ENCODE measurements around the gene WNK2.
"Not testable (repeated sequence)": the region's sequence is repeated elsewhere in the genome, so short reads cannot be mapped to it uniquely, and the experiment has no call there.

Gene WNK2

DNA sequence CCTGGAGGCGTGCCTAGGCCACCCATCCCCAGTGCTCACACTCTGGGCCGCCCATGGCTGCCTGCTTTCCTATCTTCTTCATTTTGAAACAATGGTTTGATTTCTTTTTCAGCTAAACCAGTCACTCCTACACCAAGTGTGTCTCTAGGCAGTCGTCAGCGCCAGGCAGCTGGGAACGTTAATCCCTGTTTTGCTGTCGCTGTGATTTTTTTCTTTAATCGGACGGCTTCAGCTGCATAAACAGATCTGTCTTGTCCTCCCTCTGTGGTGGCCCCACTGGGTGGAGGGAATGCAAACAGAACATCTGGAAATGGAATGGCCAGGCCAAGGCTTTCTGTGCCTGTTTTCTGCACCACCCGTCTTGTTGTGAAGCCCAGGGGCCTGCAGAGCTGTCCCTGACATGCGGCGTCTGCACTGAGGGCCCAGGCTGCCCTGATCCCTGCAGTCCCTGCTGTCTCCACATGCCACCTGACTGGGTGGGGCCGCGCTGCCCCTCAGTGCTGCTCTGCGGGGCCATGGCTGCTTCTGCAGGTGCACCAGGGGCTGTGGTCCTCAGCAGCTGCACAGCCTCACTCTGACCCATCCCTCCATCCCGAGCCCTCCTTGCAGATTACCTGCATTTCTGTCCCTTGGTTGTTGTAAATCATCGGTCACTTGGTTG is 51.5 kb downstream of the WNK2 start:
- no peak for DNase-seq (ENCODE audit: low read depth in 4 of 4, low spot score in 1 of 4)

DNA sequence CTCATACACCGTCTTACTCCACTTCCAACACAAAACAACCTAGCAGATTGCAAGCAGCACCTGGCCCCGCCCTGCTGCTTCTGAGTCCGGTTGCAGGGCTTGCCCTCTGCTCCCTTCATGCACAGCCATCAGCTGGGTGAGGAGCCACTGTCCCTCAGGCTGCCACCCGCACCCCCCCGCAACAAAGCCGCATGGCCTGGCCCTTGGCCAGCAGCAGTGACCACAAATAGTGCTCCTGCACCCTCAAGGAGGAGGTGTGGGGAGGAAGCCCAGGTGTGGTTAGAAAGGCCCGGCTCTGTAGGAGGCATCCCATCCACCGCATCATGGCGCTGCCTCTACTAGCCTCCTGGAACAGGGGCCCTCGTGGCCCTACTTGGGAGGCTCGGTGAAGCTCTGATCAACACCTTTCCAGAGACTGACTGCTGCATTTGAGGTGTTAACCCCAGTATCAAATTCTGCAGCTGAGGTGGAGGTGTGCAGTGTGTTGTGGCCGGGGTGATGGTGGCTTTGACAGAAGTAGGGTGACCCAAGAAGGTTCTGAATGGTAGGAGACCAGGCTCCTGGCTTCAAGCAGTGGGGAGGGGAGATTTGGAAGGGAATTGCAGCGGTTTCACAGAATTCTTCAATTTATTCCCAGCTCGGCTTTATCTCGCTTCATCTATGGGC is 52.7 kb downstream of the WNK2 start:
- no peak for DNase-seq (ENCODE audit: low read depth in 4 of 4, low spot score in 1 of 4)

DNA sequence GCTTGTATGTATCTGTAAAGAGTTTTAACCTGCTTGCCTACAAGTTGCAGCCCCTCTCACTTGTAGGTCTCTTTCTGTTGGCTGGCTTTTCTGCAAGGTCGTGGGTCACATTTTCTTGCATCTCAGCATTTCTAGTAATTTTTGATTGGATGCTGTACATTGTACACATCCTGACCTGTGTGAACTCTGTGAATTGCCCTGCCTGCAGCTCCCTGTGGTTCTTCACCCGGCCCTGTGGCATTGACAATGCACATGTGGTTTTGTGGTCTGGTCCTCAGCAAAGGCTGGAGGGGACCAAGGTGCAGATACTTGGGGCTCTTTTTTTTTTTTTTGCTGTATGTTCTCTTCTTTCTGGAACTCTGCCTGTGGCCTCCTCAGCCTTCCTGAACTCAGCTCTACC is 53.6 kb downstream of the WNK2 start:
- DNase-seq (ENCODE audit: low read depth in 4 of 4, low spot score in 1 of 4): no peak

DNA sequence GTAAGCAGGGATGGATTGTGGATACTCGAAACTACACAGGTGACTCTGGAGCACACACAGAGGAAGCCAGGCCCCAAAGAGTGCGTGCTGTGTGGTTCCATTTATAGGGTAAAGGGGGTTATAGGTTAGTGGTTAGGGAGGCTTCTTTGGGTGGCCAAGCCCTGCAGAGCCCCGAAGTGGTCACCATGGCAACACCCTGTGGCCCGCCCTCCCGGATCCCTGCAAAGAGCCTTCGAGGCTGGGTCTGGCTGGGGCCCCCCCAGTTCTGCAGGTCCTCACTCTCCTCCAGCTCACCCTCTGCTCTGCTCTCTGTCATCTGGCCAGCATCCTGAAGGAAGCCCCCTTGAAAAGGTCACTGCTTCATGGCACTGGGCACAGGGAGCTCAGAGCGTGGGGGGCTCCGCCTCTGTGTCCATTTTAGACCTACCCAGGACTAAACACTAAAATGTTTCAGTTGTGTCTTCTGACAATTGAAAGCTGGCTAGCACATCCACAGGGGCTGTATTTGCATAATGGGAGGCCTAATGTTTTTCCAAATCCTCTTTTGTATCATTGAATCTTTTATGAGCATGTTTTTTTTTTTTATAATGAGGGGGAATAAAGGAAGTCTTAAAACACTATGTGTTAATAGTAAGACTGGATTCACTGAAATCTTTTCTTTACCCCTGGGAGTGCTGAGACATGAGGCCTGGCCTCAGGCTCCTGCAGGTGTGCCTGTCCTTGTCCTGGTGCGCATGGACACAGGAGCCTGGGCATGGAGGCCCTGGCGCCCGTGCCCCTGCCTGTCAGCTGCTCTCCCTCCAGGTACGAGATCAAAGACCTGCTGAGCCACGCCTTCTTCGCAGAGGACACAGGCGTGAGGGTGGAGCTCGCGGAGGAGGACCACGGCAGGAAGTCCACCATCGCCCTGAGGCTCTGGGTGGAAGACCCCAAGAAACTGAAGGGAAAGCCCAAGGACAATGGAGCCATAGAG is 55.3 kb downstream of the WNK2 start:
- no peak for DNase-seq (ENCODE audit: low read depth in 4 of 4, low spot score in 1 of 4)

DNA sequence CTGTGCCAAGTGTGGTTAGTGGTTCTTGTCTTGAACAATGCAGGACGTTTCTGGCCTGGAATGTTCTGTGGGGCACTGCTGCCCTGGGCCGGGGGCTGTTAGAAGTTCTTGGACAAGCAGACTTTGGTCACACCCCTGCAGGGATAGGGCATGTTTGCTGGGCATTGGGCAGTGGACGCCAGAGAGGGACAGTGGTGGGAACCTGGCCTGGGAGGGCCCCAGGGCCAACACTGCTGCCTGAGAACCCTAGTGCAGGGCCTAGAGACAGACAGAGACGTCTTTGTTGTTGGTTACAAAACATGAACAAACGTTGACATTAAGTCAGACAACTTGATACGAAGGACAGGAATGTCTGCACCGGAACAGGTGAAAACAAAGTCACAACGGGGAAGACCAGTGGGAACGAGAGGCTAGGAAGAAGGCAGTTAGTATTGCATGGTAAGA is 57.0 kb downstream of the WNK2 start:
- no peak for DNase-seq (ENCODE audit: low read depth in 4 of 4, low spot score in 1 of 4)

DNA sequence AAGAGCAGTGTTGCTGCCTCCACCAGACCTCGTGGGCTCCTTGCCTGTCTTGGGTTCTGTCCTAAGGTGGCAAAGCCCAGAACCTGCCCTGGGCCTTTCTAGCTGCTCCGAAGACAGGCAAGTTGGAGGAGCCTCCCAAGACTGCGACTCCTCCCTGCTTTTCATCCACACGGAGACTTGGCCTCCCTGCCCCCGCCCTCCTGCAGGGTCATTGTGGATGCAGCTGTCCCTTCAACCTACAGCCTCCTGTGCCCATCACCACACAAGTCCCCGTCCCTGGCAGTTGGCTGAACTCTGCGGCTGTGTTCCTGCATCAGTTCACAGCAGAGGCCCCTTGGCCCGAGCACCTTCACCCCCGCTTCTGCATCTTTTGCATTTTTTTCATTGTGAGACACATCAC is 59.2 kb downstream of the WNK2 start:
- no peak for DNase-seq (ENCODE audit: low read depth in 4 of 4, low spot score in 1 of 4)

DNA sequence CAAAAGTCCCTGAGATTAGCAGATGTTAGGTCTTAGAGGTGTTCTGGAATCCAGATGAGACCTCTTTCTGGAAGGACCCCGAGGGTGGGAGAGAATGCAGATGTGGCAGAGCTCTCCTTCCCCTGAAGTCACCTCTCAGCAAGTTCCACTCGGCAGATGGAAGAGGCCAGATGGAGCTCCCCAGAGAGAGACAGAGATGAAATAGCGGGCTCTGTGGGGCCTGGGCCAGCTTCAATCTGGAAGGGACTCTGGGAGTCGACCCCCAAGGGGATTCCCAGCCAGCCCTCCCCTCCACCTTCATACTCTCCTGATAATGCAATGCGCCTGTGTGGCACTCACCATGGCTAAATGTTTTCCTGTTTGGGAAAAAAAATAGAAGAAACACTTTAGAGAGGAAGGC is 60.2 kb downstream of the WNK2 start:
- DNase-seq (ENCODE audit: low read depth in 4 of 4, low spot score in 1 of 4): no peak

DNA sequence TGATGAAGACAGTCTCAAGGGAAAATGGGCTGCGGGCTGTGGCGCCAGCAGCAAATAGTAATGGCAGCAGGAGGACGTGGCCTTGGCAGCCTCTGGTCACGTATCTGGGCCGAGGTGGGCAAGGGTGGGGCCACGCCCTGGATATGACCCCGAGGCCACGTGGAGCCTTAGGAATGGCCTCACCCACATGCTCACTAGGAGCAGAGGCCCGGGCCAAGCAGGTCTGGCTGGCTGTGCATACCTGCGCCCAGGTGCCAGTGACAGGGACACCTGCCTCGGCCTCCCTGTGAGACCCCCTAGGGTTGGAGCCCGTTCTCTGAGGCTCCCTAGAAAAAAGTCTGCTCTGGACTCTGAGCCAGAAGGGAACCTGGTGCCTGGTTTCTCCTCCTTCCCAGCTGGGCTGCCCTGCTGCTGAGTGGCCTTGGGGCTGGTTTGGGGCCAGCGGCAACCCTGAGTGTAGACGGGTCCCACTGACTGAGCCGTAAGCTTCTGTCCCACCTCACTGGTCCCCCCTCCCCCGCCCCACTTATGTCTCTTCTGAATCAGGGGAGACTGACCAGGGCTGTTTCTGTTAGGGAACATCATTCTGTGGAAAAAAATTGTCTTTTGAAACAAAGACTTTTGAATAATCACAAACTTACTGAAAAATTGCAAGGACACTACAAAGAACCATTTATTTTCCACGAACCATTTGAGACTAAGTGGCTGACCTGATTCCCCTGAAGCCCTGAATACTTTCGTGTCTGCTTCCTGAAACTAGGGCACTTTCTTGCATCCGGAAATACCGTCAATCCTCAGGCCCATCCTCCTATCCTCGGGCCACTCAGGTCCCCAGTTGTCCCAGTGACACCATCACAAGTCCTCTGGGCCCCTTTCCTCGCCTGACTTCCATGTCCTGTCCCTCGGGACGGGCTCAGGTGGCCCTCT is 60.8 kb downstream of the WNK2 start:
- no peak for DNase-seq (ENCODE audit: low read depth in 4 of 4, low spot score in 1 of 4)

DNA sequence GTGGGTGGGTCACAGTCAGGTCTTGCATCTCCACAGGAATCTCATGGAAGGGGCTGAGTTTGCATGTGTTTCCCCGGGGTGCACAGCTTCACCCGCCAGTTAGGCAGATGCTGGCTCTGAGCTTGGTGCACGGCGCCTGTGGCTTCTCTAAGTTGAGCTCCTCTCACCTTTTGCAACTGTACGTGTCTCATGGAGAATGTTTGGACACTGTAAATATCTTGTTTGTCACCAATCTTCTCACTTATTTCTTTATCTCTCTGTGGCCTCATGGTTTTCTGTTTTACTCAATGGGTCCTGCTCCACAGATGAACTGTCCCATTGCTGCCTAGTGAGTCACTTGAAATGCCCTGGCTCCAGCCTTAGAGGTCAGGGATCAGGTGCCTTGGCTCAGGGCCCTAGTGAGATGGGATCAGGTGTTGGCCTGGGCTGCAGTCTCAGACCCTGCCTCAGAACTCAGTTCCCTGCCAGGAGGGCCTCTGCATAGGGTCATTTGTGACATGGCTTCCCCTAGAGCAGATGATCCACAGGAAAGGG is 61.6 kb downstream of the WNK2 start:
- no peak for DNase-seq (ENCODE audit: low read depth in 4 of 4, low spot score in 1 of 4)

DNA sequence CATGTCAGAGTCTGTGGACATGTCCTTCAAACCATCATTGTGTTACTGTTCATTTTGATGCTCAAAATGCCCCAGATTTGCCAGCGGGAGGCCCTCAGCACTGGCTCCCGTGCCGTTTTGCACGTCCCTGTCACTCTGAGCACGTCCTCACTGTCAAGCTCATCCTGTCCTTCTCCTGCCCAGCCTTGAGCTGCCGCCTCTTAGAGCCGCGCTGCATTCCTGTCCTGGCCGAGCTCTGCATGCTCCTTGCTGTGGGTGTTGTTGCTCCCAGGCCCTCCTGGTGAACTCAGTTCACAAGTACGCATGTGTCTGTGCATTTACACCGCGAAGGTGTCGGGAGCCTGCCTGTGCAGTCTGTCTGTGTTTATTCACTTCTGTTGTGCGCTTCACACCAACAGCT is 62.2 kb downstream of the WNK2 start:
- no peak for DNase-seq (ENCODE audit: low read depth in 4 of 4, low spot score in 1 of 4)

DNA sequence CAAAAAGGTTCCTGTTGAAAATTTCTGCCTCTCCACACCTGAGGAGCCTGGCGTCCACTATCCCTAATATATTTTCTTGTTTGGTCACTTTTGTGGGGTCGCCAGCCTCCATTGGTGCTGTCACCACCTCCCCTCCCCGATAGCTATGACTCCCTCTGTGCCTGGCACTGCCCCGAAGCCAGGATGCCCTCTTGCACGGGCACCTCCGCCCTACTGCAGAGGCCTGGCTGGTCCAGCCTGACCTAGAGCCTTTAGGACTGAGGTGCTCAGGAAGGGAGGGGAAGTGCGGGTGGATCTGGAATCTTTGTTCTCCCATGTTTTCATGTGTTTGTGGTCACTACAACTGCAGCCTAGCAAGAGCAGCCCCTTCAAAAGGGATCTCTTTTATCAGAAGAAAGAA is 62.6 kb downstream of the WNK2 start:
- no peak for DNase-seq (ENCODE audit: low read depth in 4 of 4, low spot score in 1 of 4)

DNA sequence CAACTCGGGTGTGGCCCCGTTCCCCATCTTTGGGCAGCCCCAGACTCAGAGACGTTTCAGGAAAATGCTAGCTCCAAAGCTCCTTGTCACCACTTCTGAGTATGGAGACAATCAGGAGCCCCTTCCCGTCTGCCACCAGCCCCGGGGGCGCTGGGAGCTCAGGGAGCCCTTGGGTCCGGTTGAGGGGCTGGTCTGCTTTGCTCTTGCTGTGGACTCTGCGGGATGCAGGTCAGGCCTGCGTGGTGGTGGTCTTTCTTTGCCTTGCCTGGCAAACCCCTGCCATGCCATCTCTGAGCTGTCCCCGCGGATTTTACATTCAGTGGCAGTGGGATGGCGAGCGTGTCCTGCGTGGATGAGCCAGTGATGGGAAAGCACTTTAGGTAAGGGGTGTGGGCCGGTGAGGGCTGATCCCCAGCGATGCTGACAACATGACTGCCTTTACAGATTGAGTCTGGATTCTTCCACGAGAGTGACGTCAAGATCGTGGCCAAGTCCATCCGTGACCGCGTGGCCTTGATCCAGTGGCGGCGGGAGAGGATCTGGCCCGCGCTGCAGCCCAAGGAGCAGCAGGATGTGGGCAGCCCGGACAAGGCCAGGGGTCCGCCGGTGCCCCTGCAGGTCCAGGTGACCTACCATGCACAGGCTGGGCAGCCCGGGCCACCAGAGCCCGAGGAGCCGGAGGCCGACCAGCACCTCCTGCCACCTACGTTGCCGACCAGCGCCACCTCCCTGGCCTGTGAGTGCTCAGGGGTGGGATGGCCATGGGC is 63.3 kb downstream of the WNK2 start:
- no peak for DNase-seq (ENCODE audit: low read depth in 4 of 4, low spot score in 1 of 4)

DNA sequence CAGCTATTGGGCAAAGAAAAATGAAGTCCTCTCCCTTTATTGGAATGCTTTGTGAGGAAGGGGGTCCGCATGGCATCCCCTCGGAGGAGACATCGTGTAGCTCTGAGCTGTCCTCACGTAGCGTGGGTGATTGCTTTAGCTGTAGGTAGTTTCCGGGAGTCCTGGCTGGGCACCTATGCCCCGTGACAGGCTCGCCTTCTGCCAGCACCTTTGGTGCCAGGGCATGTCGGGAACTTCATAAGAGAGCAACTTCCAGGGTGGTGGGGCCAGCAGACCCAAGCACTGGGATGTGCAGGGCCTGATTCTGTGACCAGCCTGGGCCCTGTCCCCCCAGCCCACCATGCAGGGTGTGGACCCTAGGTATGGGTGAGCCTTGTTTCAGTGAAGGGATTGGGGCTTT is 64.0 kb downstream of the WNK2 start:
- DNase-seq (ENCODE audit: low read depth in 4 of 4, low spot score in 1 of 4): no peak

DNA sequence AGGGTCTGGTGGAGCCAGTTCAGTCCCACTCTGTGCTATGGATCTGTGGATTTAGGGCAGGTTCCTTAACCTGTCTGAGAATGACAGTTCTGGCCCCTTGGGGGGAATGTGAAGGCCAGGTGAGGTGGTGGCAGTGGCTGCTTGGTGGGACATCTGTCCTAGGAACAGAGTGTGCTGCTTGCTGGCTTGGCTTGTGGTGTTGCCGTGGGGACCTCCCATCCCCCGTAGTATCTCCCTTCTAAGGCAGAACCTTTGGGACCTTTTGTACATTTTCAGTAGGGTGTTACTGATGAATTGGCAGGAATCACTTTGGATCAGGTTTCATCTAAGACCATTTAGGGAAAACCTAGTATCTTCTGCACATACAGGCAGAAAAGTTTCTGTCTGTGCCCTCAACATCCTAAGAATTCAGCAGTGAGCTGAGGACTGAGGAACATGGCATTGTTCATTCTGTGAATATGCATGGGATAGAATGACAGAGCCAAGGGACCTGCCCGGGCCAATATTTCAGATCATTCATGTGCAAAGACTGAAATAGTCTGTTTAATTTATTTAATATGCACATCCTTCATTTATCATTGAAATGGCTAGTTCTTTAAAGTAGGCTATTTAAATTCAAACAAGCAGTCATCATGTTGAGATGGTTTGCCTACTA is 64.6 kb downstream of the WNK2 start:
- no peak for DNase-seq (ENCODE audit: low read depth in 4 of 4, low spot score in 1 of 4)

DNA sequence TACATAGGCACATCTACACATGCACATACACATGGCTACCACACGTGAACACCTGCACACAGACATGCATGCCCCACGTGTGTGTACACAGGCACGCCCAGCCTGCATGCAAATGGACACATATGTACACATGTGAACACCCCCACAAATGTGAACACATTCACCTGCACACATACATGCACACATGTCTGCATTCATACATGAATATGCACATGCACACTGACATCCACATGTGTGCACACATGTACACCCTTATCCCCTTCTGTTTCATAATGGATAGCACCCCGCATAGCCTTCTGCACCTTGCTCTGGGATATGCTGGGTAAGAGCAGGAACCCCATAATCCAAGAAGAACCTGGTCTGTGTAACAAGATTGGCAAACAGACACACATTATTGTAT is 66.2 kb downstream of the WNK2 start:
- no peak for DNase-seq (ENCODE audit: low read depth in 4 of 4, low spot score in 1 of 4)

DNA sequence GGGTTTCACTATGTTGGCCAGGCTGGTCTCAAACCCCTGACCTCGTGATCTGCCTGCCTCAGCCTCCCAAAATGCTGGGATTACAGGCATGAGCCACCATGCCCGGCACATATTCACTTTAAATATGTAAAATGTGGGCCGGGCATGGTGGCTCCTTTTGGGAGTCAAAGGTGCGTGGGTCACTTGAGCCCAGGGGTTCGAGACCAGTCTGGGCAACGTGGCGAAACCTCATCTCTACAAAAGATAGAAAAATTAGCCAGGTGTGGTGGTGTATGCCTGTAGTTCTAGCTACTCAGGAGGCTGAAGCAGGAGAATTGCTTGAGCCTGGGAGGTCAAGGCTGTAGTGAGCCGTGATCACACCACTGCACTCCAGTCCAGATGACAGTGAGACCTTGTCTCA is 67.4 kb downstream of the WNK2 start:
- not testable (repeated sequence) for DNase-seq (ENCODE audit: low read depth in 4 of 4, low spot score in 1 of 4)

DNA sequence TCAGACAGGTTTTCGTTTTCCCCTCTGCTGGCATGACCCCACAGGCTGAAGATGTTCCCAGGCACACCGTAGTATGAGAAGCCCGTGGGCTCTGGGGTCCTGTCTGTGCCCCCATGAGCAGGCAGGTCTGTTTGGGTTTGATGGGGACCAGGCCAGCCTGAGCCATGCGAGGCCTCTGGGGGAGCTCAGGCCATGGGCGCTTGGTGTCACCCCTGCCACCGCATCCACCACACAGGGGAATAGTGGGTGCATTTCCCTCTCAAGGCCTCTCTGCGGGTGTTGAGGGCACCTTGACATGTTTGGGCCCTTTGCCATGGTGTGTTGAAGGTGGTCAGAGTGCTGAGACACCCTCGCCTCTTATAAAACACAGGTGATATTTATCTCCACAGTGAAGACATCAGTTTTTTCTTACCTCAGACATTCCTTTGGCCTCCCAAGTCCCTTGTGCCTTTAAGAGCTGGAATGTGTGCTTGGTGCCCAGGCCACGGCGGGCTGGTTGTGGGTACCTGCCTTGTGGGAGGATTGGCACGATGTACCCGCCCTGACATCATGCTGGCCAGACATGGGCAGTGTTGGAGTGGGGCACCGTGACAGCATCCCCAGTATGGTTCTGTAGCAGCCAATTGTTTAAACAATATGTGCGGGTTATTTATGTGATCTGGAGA is 68.3 kb downstream of the WNK2 start:
- DNase-seq (ENCODE audit: low read depth in 4 of 4, low spot score in 1 of 4): no peak

DNA sequence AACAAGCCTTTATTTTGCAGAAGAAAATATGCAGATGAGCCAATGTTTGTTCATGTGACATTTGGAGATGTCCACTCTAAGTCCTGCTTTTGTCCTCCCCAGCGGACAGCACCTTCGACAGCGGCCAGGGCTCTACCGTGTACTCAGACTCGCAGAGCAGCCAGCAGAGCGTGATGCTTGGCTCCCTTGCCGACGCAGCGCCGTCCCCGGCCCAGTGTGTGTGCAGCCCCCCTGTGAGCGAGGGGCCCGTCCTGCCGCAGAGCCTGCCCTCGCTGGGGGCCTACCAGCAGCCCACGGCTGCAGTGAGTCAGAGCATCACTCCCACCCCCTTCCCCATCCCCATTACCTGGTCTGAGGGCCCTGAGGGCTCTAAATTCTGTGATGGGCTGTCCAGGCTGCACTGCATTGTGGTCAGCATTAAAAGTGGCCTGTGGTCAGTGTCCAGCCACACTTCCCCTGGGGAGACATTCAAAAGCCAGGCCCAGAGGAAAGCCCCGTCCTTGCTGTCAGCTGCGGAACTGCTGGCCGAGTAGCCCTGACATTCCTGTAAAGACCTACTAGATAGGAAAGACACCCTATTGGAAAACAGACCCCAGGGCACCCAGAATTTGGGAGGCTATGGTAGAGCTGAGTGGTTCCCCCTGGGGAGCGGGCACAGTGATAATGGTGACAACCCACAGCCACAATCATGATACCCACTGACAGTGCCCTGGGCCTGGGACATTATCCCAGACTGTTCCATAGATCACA is 69.0 kb downstream of the WNK2 start:
- no peak for DNase-seq (ENCODE audit: low read depth in 4 of 4, low spot score in 1 of 4)
